SJCRH30 (cell line): ENCODE results near the gene DCAF4. TPM values are rescaled to one million over a fixed set of nuclear protein-coding genes. Genes with fewer than 3 reads are reported as not detected.

Experiments used
- DNase-seq, 2 experiments: peaks; one replicate each; pipeline ENCODE4 v3.0.0-alpha.2; 2015 to 2020
- H3K27ac ChIP-seq: fragments of 250-450 bp; sonication (Bioruptor Pico); 2 replicates; pipeline ENCODE4 v1.5.1; 2020; ENCODE audit warnings: mild to moderate bottlenecking, moderate library complexity
- H3K27me3 ChIP-seq: fragments of 250-450 bp; sonication (Bioruptor Pico); 2 replicates; pipeline ENCODE4 v1.5.1; 2020; ENCODE audit warnings: mild to moderate bottlenecking, moderate library complexity
- H3K36me3 ChIP-seq: fragments of 250-450 bp; sonication (Bioruptor Pico); 2 replicates; pipeline ENCODE4 v1.5.1; 2020; ENCODE audit warnings: mild to moderate bottlenecking, moderate library complexity
- H3K4me1 ChIP-seq: fragments of 250-450 bp; sonication (Bioruptor Pico); 2 replicates; pipeline ENCODE4 v1.5.1; 2020; ENCODE audit warnings: mild to moderate bottlenecking, moderate library complexity
- H3K4me3 ChIP-seq: fragments of 250-450 bp; sonication (Bioruptor Pico); 2 replicates; pipeline ENCODE4 v1.5.1; 2020; ENCODE audit warnings: mild to moderate bottlenecking, moderate library complexity
- H3K9me3 ChIP-seq: fragments of 250-450 bp; sonication (Bioruptor Pico); replicated peaks from 2 replicates; pipeline ENCODE4 v1.5.1; 2020; ENCODE audit warnings: mild to moderate bottlenecking, moderate library complexity
- total RNA-seq: library from RNA; depleted of rRNA; stranded (reverse); fragments of >200 nt; shearing (Covaris generic); gene quantifications from 2 replicates; pipeline ENCODE4 v1.2.3, GENCODE V29; 2014

Gene DCAF4
- total RNA-seq, 1 experiment from 2014 or later = 16.1 TPM

GRCh38 chr14:72889366-72889765, 36.9 kb upstream of the DCAF4 start:
- H3K36me3 ChIP-seq = no peaks in the 10 kb centered on the region
- H3K27ac ChIP-seq = no peak overlapping the region
- H3K4me3 ChIP-seq = no peak overlapping the region
- H3K4me1 ChIP-seq = no peaks in the 10 kb centered on the region
- peaks cover 24% of the 10 kb centered on the region for H3K27me3 ChIP-seq
- DNase-seq = no peak
- no peaks in the 10 kb centered on the region for H3K9me3 ChIP-seq

- Histone ChIP-seq H3K4me1 (no peaks in the 10 kb centered on the region), H3K27me3 (peaks cover 24% of the 10 kb centered on the region), H3K27ac (no peak overlapping the region), H3K36me3 (no peaks in the 10 kb centered on the region), H3K4me3 (no peak overlapping the region), H3K9me3 (no peaks in the 10 kb centered on the region)
- DNase-seq = no peak
Observed at GRCh38 chr14:72891666-72892102, 34.6 kb upstream of the DCAF4 start.

GRCh38 chr14:72892103-72892878, 34.0 kb upstream of the DCAF4 start:
- no peak overlapping the region for H3K27ac ChIP-seq
- no peaks in the 10 kb centered on the region for H3K4me1 ChIP-seq
- H3K4me3 ChIP-seq = peak overlapping the region; percentile 62
- DNase-seq = no peak
- no peaks in the 10 kb centered on the region for H3K9me3 ChIP-seq
- peaks cover 24% of the 10 kb centered on the region for H3K27me3 ChIP-seq
- no peaks in the 10 kb centered on the region for H3K36me3 ChIP-seq

- Histone ChIP-seq H3K36me3 (no peaks in the 10 kb centered on the region), H3K9me3 (no peaks in the 10 kb centered on the region), H3K4me1 (no peaks in the 10 kb centered on the region), H3K27ac (no peak overlapping the region), H3K27me3 (peaks cover 24% of the 10 kb centered on the region), H3K4me3 (peak overlapping the region; percentile 62)
- peak in 1 of 2 experiments; percentile 8 for DNase-seq
Observed at GRCh38 chr14:72892879-72893635, 33.2 kb upstream of the DCAF4 start.

- H3K9me3 ChIP-seq = no peaks in the 10 kb centered on the region
- H3K27ac ChIP-seq = no peak within 1 kb of the TSS
- peaks cover 24% of the 10 kb centered on the region for H3K27me3 ChIP-seq
- H3K4me1 ChIP-seq = no peaks in the 10 kb centered on the region
- H3K4me3 ChIP-seq = peak within 1 kb of the TSS; percentile 62
- DNase-seq = peak; percentile 93 to 94
- no peaks in the 10 kb centered on the region for H3K36me3 ChIP-seq
Observed at GRCh38 chr14:72893636-72894322, 32.5 kb upstream of the DCAF4 start, which contains the start of gene DPF3. Gene DPF3, minus strand, starts transcription at chr14:72894101. Its CDS starts 13 bp downstream, at chr14:72894088.

GRCh38 chr14:72894323-72894622, 32.0 kb upstream of the DCAF4 start:
- Histone ChIP-seq H3K4me1 (no peaks in the 10 kb centered on the region), H3K9me3 (no peaks in the 10 kb centered on the region), H3K27ac (no peak overlapping the region), H3K4me3 (peak overlapping the region; percentile 62), H3K36me3 (no peaks in the 10 kb centered on the region), H3K27me3 (peaks cover 24% of the 10 kb centered on the region)
- no peak for DNase-seq

GRCh38 chr14:72894623-72895378, 31.5 kb upstream of the DCAF4 start:
- H3K9me3 ChIP-seq = no peaks in the 10 kb centered on the region
- DNase-seq = no peak
- H3K4me3 ChIP-seq = peak overlapping the region; percentile 62
- H3K27ac ChIP-seq = no peak overlapping the region
- no peaks in the 10 kb centered on the region for H3K36me3 ChIP-seq
- H3K27me3 ChIP-seq = peaks cover 24% of the 10 kb centered on the region
- H3K4me1 ChIP-seq = no peaks in the 10 kb centered on the region

- Histone ChIP-seq H3K36me3 (no peaks in the 10 kb centered on the region), H3K4me1 (peaks cover 13% of the 10 kb centered on the region), H3K27ac (no peak overlapping the region), H3K9me3 (no peaks in the 10 kb centered on the region), H3K4me3 (no peak overlapping the region), H3K27me3 (no peaks in the 10 kb centered on the region)
- DNase-seq = no peak
Observed at GRCh38 chr14:72898448-72898847, 27.8 kb upstream of the DCAF4 start.

- Histone ChIP-seq H3K4me1 (peaks cover 15% of the 10 kb centered on the region), H3K9me3 (no peaks in the 10 kb centered on the region), H3K27ac (no peak overlapping the region), H3K27me3 (no peaks in the 10 kb centered on the region), H3K36me3 (no peaks in the 10 kb centered on the region), H3K4me3 (no peak overlapping the region)
- DNase-seq = peak; percentile 23 to 46
Observed at GRCh38 chr14:72901361-72901760, 24.9 kb upstream of the DCAF4 start.

GRCh38 chr14:72902801-72903530, 23.3 kb upstream of the DCAF4 start:
- peak in 1 of 2 experiments; percentile 46 for DNase-seq
- no peak overlapping the region for H3K27ac ChIP-seq
- H3K4me1 ChIP-seq = peaks cover 15% of the 10 kb centered on the region

GRCh38 chr14:72903716-72904115, 22.5 kb upstream of the DCAF4 start:
- no peaks in the 10 kb centered on the region for H3K36me3 ChIP-seq
- no peak overlapping the region for H3K27ac ChIP-seq
- no peak overlapping the region for H3K4me3 ChIP-seq
- peaks cover 15% of the 10 kb centered on the region for H3K4me1 ChIP-seq
- DNase-seq = no peak
- no peaks in the 10 kb centered on the region for H3K9me3 ChIP-seq
- H3K27me3 ChIP-seq = no peaks in the 10 kb centered on the region

More at GRCh38 chr14:72902801-72903530, 23.3 kb upstream of the DCAF4 start:
- no peaks in the 10 kb centered on the region for H3K9me3 ChIP-seq
- no peak overlapping the region for H3K4me3 ChIP-seq
- H3K36me3 ChIP-seq = no peaks in the 10 kb centered on the region
- no peaks in the 10 kb centered on the region for H3K27me3 ChIP-seq

- DNase-seq = no peak
- no peaks in the 10 kb centered on the region for H3K27me3 ChIP-seq
- no peak overlapping the region for H3K27ac ChIP-seq
- no peaks in the 10 kb centered on the region for H3K9me3 ChIP-seq
- H3K4me3 ChIP-seq = no peak overlapping the region
- peaks cover 15% of the 10 kb centered on the region for H3K4me1 ChIP-seq
- no peaks in the 10 kb centered on the region for H3K36me3 ChIP-seq
Observed at GRCh38 chr14:72904218-72904617, 22.0 kb upstream of the DCAF4 start.

- Histone ChIP-seq H3K4me1 (peaks cover 15% of the 10 kb centered on the region), H3K9me3 (no peaks in the 10 kb centered on the region), H3K27me3 (no peaks in the 10 kb centered on the region), H3K27ac (no peak overlapping the region), H3K4me3 (no peak overlapping the region), H3K36me3 (no peaks in the 10 kb centered on the region)
- peak; percentile 29 to 70 for DNase-seq
Observed at GRCh38 chr14:72904840-72905561, 21.3 kb upstream of the DCAF4 start.
